K562 (cell line): ENCODE measurements around the gene CELSR1. TPM values are rescaled to one million over a fixed set of nuclear protein-coding genes. Genes with fewer than 3 reads are reported as not detected.

Experiments
- ATAC-seq: fragments of 200-7000 bp; cut with Tn5 transposase; 3 replicates; pipeline ENCODE4 v1.9.1; 2020; ENCODE audit warnings: moderate library complexity
- BruUV-seq: library from RNA; stranded (reverse); fragments of 400-500 nt; replicated peaks from 2 replicates; lab custom pipeline; 2021; lab: Mats Ljungman, UMichigan
- CTCF ChIA-PET: fragments of 300-600 bp; formaldehyde crosslinking; extraction: SDS; loops from one replicate; lab custom pipeline; 2021; ENCODE audit warnings: low intra/inter-chr PET ratio; lab: Yijun Ruan, JAX
- POLR2A ChIA-PET: fragments of 300-600, 350-650 bp; sonication (Branson Sonifier 250); formaldehyde crosslinking; extraction: SDS; loops from one replicate; lab custom pipeline; 2021; ENCODE audit warnings: antibody characterized with exemption, inconsistent platforms; lab: Yijun Ruan, JAX
- DNase-seq, 4 experiments: peaks; one replicate each; pipeline versions ENCODE4 v3.0.0 to v3.0.0-alpha.2; 2011 to 2018; ENCODE audit warnings: low spot score in 3 of 4, mixed read lengths in 3 of 4; ENCODE audit errors: extremely low read depth in 1 of 4
- FAIRE-seq: peaks from 2 replicates; lab custom pipeline; 2011; peaks lifted over from hg19 to GRCh38; lab: Jason Lieb, UNC
- H2AFZ ChIP-seq: 2 replicates; pipeline ENCODE4 v1.6.0; 2011; ENCODE audit warnings: low read depth, low read length, control low read depth, inconsistent platforms
- H3K27ac ChIP-seq: fragments of 200-600 bp; 3 replicates; pipeline ENCODE4 v1.8.0; 2011; ENCODE audit warnings: low read depth, mild to moderate bottlenecking, control low read depth, inconsistent platforms, low read length, moderate library complexity, mixed read lengths; ENCODE audit errors: extremely low read depth
- H3K27me3 ChIP-seq, 2 experiments: fragments of 300-600 bp in 1 of 2; 2 replicates in 1 of 2; 3 replicates in 1 of 2; pipeline versions ENCODE4 v1.6.0 to v1.8.0; 2011; ENCODE audit warnings: inconsistent platforms in 2 of 2, low read length in 2 of 2, mild to moderate bottlenecking in 1 of 2, mixed read lengths in 1 of 2, moderate library complexity in 1 of 2; ENCODE audit not compliant: control insufficient read depth in 2 of 2, insufficient read depth in 2 of 2
- H3K36me3 ChIP-seq: fragments of 300-600 bp; 3 replicates; pipeline ENCODE4 v1.8.0; 2011; ENCODE audit warnings: mild to moderate bottlenecking, low read length, inconsistent platforms; ENCODE audit not compliant: control insufficient read depth, insufficient read depth
- H3K4me1 ChIP-seq, 2 experiments: fragments of 200-600 bp in 1 of 2; replicated peaks in 1 of 2; 2 replicates in 1 of 2; 3 replicates in 1 of 2; pipeline versions ENCODE4 v1.5.1 to v1.8.0; 2011; ENCODE audit warnings: inconsistent platforms in 2 of 2, low read length in 2 of 2, mild to moderate bottlenecking in 1 of 2, mixed read lengths in 1 of 2, moderate library complexity in 1 of 2; ENCODE audit not compliant: control insufficient read depth in 2 of 2, insufficient read depth in 2 of 2
- H3K4me2 ChIP-seq: 2 replicates; pipeline ENCODE4 v1.6.1; 2011; ENCODE audit warnings: low read length, control low read depth, inconsistent platforms, mixed read lengths; ENCODE audit not compliant: insufficient read depth
- H3K4me3 ChIP-seq: fragments of 200-600 bp; sonication (generic), shearing (Covaris generic); 2 replicates; pipeline ENCODE4 v1.5.1; 2016; ENCODE audit warnings: control low read depth, inconsistent platforms
- H3K79me2 ChIP-seq: fragments of 200-600 bp; 3 replicates; pipeline ENCODE4 v1.8.0; 2011; ENCODE audit warnings: low read length, inconsistent platforms; ENCODE audit not compliant: control insufficient read depth, insufficient read depth
- H3K9ac ChIP-seq, 2 experiments: 2 replicates each; pipeline versions ENCODE4 v1.6.0 to v1.6.1; 2011; ENCODE audit warnings: low read depth in 2 of 2, low read length in 2 of 2, control low read depth in 1 of 2, inconsistent platforms in 1 of 2, mild to moderate bottlenecking in 1 of 2, mixed read lengths in 1 of 2; ENCODE audit not compliant: insufficient read depth in 1 of 2
- H3K9me1 ChIP-seq: one replicate; pipeline ENCODE4 v1.6.0; 2011; ENCODE audit warnings: inconsistent platforms, mild to moderate bottlenecking, low read length, moderate library complexity; ENCODE audit not compliant: control insufficient read depth, insufficient read depth
- H3K9me3 ChIP-seq: replicated peaks from 2 replicates; pipeline ENCODE4 v1.5.1; 2011; ENCODE audit warnings: low read depth, low read length, inconsistent platforms; ENCODE audit not compliant: control insufficient read depth, insufficient read depth
- H4K20me1 ChIP-seq: replicated peaks from 2 replicates; pipeline ENCODE4 v1.6.1; 2011; ENCODE audit warnings: low read length, inconsistent platforms, mixed read lengths; ENCODE audit not compliant: control insufficient read depth, insufficient read depth
- CEBPZ ChIP-seq: fragments of 150-350 bp; IDR thresholded peaks from 2 replicates; pipeline ENCODE4 v1.6.1; 2014; ENCODE audit warnings: low read depth, mild to moderate bottlenecking, low read length, borderline replicate concordance
- CTCFL ChIP-seq: IDR thresholded peaks from 2 replicates; pipeline ENCODE4 v1.6.1; 2011; ENCODE audit warnings: borderline replicate concordance, low read depth, mild to moderate bottlenecking, moderate library complexity, low read length; ENCODE audit not compliant: insufficient read depth, poor library complexity, severe bottlenecking
- EP400 ChIP-seq: fragments of 450-650 bp; IDR thresholded peaks from 2 replicates; pipeline ENCODE4 v1.6.1; 2017; ENCODE audit warnings: antibody characterized with exemption, mild to moderate bottlenecking, moderate library complexity
- GABPB1 ChIP-seq: sonication (generic); formaldehyde crosslinking; IDR thresholded peaks from 2 replicates; pipeline ENCODE4 v1.8.0; 2022; ENCODE audit warnings: mild to moderate bottlenecking, missing genetic modification reagents
- HDAC6 ChIP-seq: IDR thresholded peaks from 2 replicates; pipeline ENCODE4 v1.6.1; 2012; ENCODE audit warnings: low read depth, mild to moderate bottlenecking, control low read depth, inconsistent platforms, low read length, moderate library complexity
- KAT2B ChIP-seq: IDR thresholded peaks from one replicate; pipeline ENCODE4 v1.6.1; 2012; ENCODE audit warnings: low read depth, mild to moderate bottlenecking, control low read depth, inconsistent platforms, low read length, moderate library complexity
- SAP30 ChIP-seq: fragments of 200-600 bp; sonication (generic); IDR thresholded peaks from 2 replicates; pipeline ENCODE4 v1.6.1; 2012; ENCODE audit warnings: borderline replicate concordance, low read depth, mild to moderate bottlenecking, moderate library complexity, low read length, control low read depth, inconsistent platforms; ENCODE audit not compliant: insufficient read depth, poor library complexity, severe bottlenecking
- SRSF9 ChIP-seq: fragments of 200-400 bp; formaldehyde crosslinking; IDR thresholded peaks from 2 replicates; pipeline ENCODE4 v1.6.1; 2017; ENCODE audit warnings: low read depth, low read length, borderline replicate concordance
- ZFP91 ChIP-seq: sonication (generic); formaldehyde crosslinking; IDR thresholded peaks from 2 replicates; pipeline ENCODE4 v1.8.0; 2022; ENCODE audit warnings: mild to moderate bottlenecking, missing genetic modification reagents
- ZFX ChIP-seq: sonication (generic); formaldehyde crosslinking; IDR thresholded peaks from 2 replicates; pipeline ENCODE4 v1.8.0; 2022; ENCODE audit warnings: mild to moderate bottlenecking, missing genetic modification reagents, moderate library complexity
- ZNF121 ChIP-seq: sonication (generic); formaldehyde crosslinking; conservative IDR thresholded peaks from 2 replicates; pipeline ENCODE4 v1.8.0; 2022; ENCODE audit warnings: missing genetic modification reagents
- WGBS: fragments of 100-300 bp; shearing (Covaris generic); methylation state at CpG from one replicate; pipeline ENCODE4 v1.1.6; 2016; ENCODE audit warnings: low coverage, mixed read lengths; ENCODE audit not compliant: insufficient coverage; ENCODE audit errors: missing lambda C conversion rate; 5-methylcytosine and 5-hydroxymethylcytosine counted together
- in situ Hi-C: fragments of 300-500 bp; cut with MboI; formaldehyde crosslinking; loops from 4 replicates; pipeline ENCODE4 v1.15.0; 2018; ENCODE audit warnings: inconsistent platforms, mixed read lengths
- intact Hi-C: fragments of 100-400 bp; cut with micrococcal nuclease; formaldehyde crosslinking; loops from 2 replicates; pipeline ENCODE4 v1.14.2; 2022
- polyA plus RNA-seq, 8 experiments: library from polyadenylated mRNA; depleted of rRNA in 4 of 8; stranded (reverse) in 5 of 8; unstranded in 3 of 8; fragments of >200 nt; fragmentation: Nextera tagmentation in 2 of 8; fragmentation: Illumina TruSeq in 1 of 8; extraction: Ambion mirVana in 2 of 8; extraction: Trizol in 1 of 8; gene quantifications; 2 replicates each; pipeline versions ENCODE4 v1.2.1 to v1.2.3, GENCODE V29; 2011 to 2014; ENCODE audit warnings: inconsistent platforms in 1 of 8, missing spikeins in 1 of 8
- total RNA-seq, 7 experiments: library from RNA; depleted of rRNA in 6 of 7; stranded (reverse); fragments of >200 nt in 6 of 7; fragmentation: Illumina TruSeq in 2 of 7; extraction: Trizol in 2 of 7; gene quantifications; 2 replicates each; pipeline versions ENCODE4 v1.2.1 to v1.2.3, GENCODE V29; 2011 to 2021; ENCODE audit warnings: low replicate concordance in 1 of 7

Gene CELSR1
- total and polyA plus RNA-seq, 9 of the 15 experiments (the other 6 are each of a cell fraction or from before 2014, with no cell fraction given), result under 0.01 to 0.09 TPM; not detected in 7

GRCh38 chr22:46579751-46580449 lies 42.5 kb upstream of the CELSR1 start:
- Histone ChIP-seq H4K20me1 (peaks cover 9% of the 10 kb centered on the region), H2AFZ (no peak overlapping the region), H3K9ac (peak overlapping the region; percentile 71 to 95; a peak in 3 of 4 replicates), H3K4me1 (peaks cover 44 to 67% of the 10 kb centered on the region in 2 experiments), H3K4me3 (peak overlapping the region; percentile 57; the same call in 1 of the 2 replicates), H3K79me2 (peaks cover 75% of the 10 kb centered on the region), H3K9me3 (no peaks in the 10 kb centered on the region), H3K4me2 (peak overlapping the region; percentile 78), H3K27me3 (no peaks in the 10 kb centered on the region), H3K36me3 (peaks cover 8% of the 10 kb centered on the region; the same call in 2 of the 3 replicates), H3K9me1 (no peaks in the 10 kb centered on the region), H3K27ac (peak overlapping the region; percentile 44; the same call in 2 of the 3 replicates)
- 63% methylated on average over 6 of the region's 14 CpGs for WGBS
- no peak for DNase-seq
- BruUV-seq, result no TSS peak
- ATAC-seq, result peak; percentile 9; the same call in 1 of the 3 replicates
- in situ Hi-C loops, result no loop called here
- intact Hi-C loops, result no loop called here
- FAIRE-seq, result no peak
- ChIA-PET CTCF (no interaction called here), POLR2A (interaction anchor here (0.6 to 1.1 kb wide), 2 partner anchors 9 to 29 kb away, joined by 3 to 5 read pairs; no protein-coding TSS in a partner anchor)
- TF ChIP-seq GABPB1 (CRISPR knock-in tag) (no peak), KAT2B (no peak), CTCFL (no peak), EP400 (no peak), CEBPZ (no peak), ZFP91 (no peak), SRSF9 (no peak), ZNF121 (CRISPR knock-in tag) (no peak), ZFX (CRISPR knock-in tag) (no peak), HDAC6 (no peak), SAP30 (no peak)
